Nephron (organoid): ENCODE results near the gene SYT1.
"Not testable (repeated sequence)": the region's sequence is repeated elsewhere in the genome, so short reads cannot be mapped to it uniquely, and the experiment has no call there.

ENCODE experiments used
- H3K27ac Mint-ChIP-seq, 3 experiments: 2 replicates each; pipeline ENCODE4 v1.8.0; 2020; ENCODE audit warnings: mixed read lengths in 3 of 3, mild to moderate bottlenecking in 2 of 3, moderate library complexity in 1 of 3
- H3K27me3 Mint-ChIP-seq: 2 replicates; pipeline ENCODE4 v1.8.0; 2021; ENCODE audit warnings: low read depth, mild to moderate bottlenecking, moderate library complexity, mixed read lengths
- H3K36me3 Mint-ChIP-seq: 2 replicates; pipeline ENCODE4 v1.8.0; 2020; ENCODE audit warnings: low read depth, mixed read lengths
- H3K4me1 Mint-ChIP-seq: 2 replicates; pipeline ENCODE4 v1.8.0; 2020; ENCODE audit warnings: mixed read lengths
- H3K4me3 Mint-ChIP-seq, 3 experiments: 2 replicates each; pipeline ENCODE4 v1.8.0; 2020; ENCODE audit warnings: mild to moderate bottlenecking in 3 of 3, mixed read lengths in 3 of 3, moderate library complexity in 2 of 3
- H3K9me3 Mint-ChIP-seq: 2 replicates; pipeline ENCODE4 v1.8.0; 2020; ENCODE audit warnings: mixed read lengths
- TF ChIP-seq, protein P1 (sequence below), 3 experiments: fragments of 200-600 bp; sonication (generic); IDR thresholded peaks; one replicate each; pipeline ENCODE4 v1.5.0; 2021; ENCODE audit warnings: antibody characterized with exemption in 3 of 3; ENCODE audit not compliant: unreplicated experiment in 3 of 3

The SYT1 gene

DNA sequence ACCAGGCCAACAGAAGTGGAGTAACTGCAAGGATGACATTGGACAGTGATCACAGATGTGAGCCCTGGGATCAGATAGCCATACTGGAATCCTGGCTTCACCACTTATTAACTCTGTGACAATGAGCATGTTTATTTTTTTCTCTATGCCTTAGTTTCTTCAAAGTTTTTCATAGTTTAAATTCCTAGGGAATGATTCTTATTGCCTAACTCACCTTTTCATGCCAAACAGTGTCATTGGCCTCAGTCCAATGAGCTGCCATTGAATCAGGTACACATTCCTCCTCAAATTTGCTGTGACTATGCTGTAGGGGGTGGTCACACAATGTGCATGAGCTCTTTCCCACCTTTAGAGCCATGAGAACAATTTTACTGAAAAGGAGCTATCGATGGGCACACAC lies 342.3 kb downstream of the SYT1 start:
- Mint-ChIP-seq H3K36me3 (peaks cover 3% of the 10 kb centered on the region), H3K9me3 (no peaks in the 10 kb centered on the region), H3K27me3 (no peaks in the 10 kb centered on the region), H3K4me1 (no peaks in the 10 kb centered on the region), H3K4me3 (no peak overlapping the region), H3K27ac (no peak overlapping the region)
- TF ChIP-seq, protein P1, sequence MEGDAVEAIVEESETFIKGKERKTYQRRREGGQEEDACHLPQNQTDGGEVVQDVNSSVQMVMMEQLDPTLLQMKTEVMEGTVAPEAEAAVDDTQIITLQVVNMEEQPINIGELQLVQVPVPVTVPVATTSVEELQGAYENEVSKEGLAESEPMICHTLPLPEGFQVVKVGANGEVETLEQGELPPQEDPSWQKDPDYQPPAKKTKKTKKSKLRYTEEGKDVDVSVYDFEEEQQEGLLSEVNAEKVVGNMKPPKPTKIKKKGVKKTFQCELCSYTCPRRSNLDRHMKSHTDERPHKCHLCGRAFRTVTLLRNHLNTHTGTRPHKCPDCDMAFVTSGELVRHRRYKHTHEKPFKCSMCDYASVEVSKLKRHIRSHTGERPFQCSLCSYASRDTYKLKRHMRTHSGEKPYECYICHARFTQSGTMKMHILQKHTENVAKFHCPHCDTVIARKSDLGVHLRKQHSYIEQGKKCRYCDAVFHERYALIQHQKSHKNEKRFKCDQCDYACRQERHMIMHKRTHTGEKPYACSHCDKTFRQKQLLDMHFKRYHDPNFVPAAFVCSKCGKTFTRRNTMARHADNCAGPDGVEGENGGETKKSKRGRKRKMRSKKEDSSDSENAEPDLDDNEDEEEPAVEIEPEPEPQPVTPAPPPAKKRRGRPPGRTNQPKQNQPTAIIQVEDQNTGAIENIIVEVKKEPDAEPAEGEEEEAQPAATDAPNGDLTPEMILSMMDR (IDR thresholded peaks at IDR 0.05; ENCODE audit: unreplicated experiment in 3 of 3), result no peak

GRCh38 chr12:79210403-79210802 lies 345.8 kb downstream of the SYT1 start:
- H3K36me3 Mint-ChIP-seq, H3K27ac Mint-ChIP-seq, H3K27me3 Mint-ChIP-seq, H3K9me3 Mint-ChIP-seq, H3K4me1 Mint-ChIP-seq, H3K4me3 Mint-ChIP-seq: not testable (repeated sequence)

- H3K9me3 Mint-ChIP-seq, result peaks cover 28% of the 10 kb centered on the region
- no peaks in the 10 kb centered on the region for H3K4me1 Mint-ChIP-seq
- no peak overlapping the region for H3K4me3 Mint-ChIP-seq
- H3K36me3 Mint-ChIP-seq, result peaks cover 46% of the 10 kb centered on the region
- H3K27ac Mint-ChIP-seq, result no peak overlapping the region
- H3K27me3 Mint-ChIP-seq, result no peaks in the 10 kb centered on the region
- TF ChIP-seq, protein P1 (IDR thresholded peaks at IDR 0.05; ENCODE audit: unreplicated experiment in 3 of 3), result no peak
Observed at GRCh38 chr12:79217306-79217705, 352.7 kb downstream of the SYT1 start.

DNA sequence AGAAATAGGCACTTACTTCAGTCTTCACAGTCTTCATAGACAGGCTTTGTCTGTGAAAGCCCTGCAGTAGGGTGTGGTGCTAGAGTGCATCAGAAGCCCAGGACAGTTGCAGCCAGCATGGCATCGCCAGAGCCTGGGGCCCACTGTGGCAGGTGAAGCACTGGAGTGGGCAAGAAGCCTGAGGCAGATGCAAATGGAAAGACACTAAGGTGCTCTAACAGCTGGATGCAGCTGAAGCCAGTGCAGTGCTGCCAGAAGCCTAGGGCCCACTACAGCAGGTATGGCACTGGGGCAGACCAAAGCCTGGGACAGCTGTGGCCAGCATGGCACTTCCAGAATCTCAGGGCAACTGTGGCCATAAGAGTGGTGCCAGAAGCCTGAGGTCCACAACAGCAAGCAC lies 358.6 kb downstream of the SYT1 start:
- no peak overlapping the region for H3K4me3 Mint-ChIP-seq
- TF ChIP-seq, protein P1 (IDR thresholded peaks at IDR 0.05; ENCODE audit: unreplicated experiment in 3 of 3), result no peak
- peaks cover 38% of the 10 kb centered on the region for H3K9me3 Mint-ChIP-seq
- no peak overlapping the region for H3K27ac Mint-ChIP-seq
- H3K4me1 Mint-ChIP-seq, result no peaks in the 10 kb centered on the region
- H3K36me3 Mint-ChIP-seq, result peaks cover 59% of the 10 kb centered on the region
- H3K27me3 Mint-ChIP-seq, result no peaks in the 10 kb centered on the region

DNA sequence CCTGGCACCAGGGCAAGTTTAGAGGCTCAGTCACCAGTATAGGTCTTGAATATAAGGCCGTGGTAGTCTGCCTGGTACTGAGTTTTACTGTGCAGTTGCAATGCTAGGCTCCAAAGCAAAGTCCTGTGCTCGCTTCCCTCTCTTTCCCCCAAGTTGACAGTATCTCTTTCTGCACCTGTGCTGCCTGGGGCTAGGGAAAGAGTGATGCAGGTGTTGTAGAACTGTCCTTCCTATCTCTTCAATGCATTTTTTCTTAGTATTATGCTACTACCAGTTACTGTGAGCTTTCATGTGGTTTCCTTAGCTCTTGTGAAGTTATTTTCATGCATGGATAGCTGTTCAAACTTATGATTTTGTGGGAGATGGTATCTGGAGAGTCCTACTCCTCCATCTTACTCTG lies 359.2 kb downstream of the SYT1 start:
- H3K36me3 Mint-ChIP-seq, result peaks cover 54% of the 10 kb centered on the region
- peaks cover 38% of the 10 kb centered on the region for H3K9me3 Mint-ChIP-seq
- no peak overlapping the region for H3K27ac Mint-ChIP-seq
- H3K27me3 Mint-ChIP-seq, result no peaks in the 10 kb centered on the region
- no peak overlapping the region for H3K4me3 Mint-ChIP-seq
- no peaks in the 10 kb centered on the region for H3K4me1 Mint-ChIP-seq
- TF ChIP-seq, protein P1 (IDR thresholded peaks at IDR 0.05; ENCODE audit: unreplicated experiment in 3 of 3), result no peak

GRCh38 chr12:79227091-79227490 lies 362.5 kb downstream of the SYT1 start:
- TF ChIP-seq, protein P1 (IDR thresholded peaks at IDR 0.05; ENCODE audit: unreplicated experiment in 3 of 3), result no peak
- Mint-ChIP-seq H3K4me1 (no peaks in the 10 kb centered on the region), H3K4me3 (no peak overlapping the region), H3K36me3 (peaks cover 22% of the 10 kb centered on the region), H3K27ac (no peak overlapping the region), H3K9me3 (peaks cover 10% of the 10 kb centered on the region), H3K27me3 (no peaks in the 10 kb centered on the region)
